HepG2 (cell line): ENCODE data around the gene PRKCZ. TPM values are rescaled to one million over a fixed set of nuclear protein-coding genes. Genes with fewer than 3 reads are reported as not detected.

Experiments used
- ATAC-seq: fragments of 200-7000 bp; cut with Tn5 transposase; 3 replicates; pipeline ENCODE4 v1.9.1; 2020; ENCODE audit warnings: mild to moderate bottlenecking, moderate library complexity
- BruUV-seq: library from RNA; stranded (reverse); fragments of 400-500 nt; replicated peaks from 2 replicates; lab custom pipeline; 2021; lab: Mats Ljungman, UMichigan
- CTCF ChIA-PET: fragments of 300-600 bp; formaldehyde crosslinking; extraction: SDS; loops from one replicate; lab custom pipeline; 2021; ENCODE audit warnings: low total read pairs, inconsistent platforms, low intra/inter-chr PET ratio; lab: Yijun Ruan, JAX
- POLR2A ChIA-PET: fragments of 350-600 bp; sonication (Branson Sonifier 250); formaldehyde crosslinking; loops from one replicate; lab custom pipeline; 2020; ENCODE audit warnings: antibody characterized with exemption, inconsistent platforms; lab: Yijun Ruan, JAX
- DNase-seq: peaks from one replicate; pipeline ENCODE4 v3.0.0-alpha.2; 2015; ENCODE audit warnings: low spot score
- FAIRE-seq: peaks from 3 replicates; lab custom pipeline; 2011; peaks lifted over from hg19 to GRCh38; lab: Jason Lieb, UNC
- H2AFZ ChIP-seq: one replicate; pipeline ENCODE4 v1.6.1; 2011; ENCODE audit warnings: low read length, inconsistent platforms
- H3K27ac ChIP-seq: fragments of 300-600 bp; 3 replicates; pipeline ENCODE4 v1.8.0; 2011; ENCODE audit warnings: mixed run types, mild to moderate bottlenecking, mixed read lengths, low read length, inconsistent platforms; ENCODE audit not compliant: insufficient read depth; ENCODE audit errors: extremely low read length
- H3K27me3 ChIP-seq, 2 experiments: fragments of 200-600 bp in 1 of 2; 2 replicates in 1 of 2; 3 replicates in 1 of 2; pipeline versions ENCODE4 v1.6.0 to v1.8.0; 2011; ENCODE audit warnings: low read length in 2 of 2, mild to moderate bottlenecking in 2 of 2, moderate library complexity in 2 of 2, inconsistent platforms in 1 of 2; ENCODE audit not compliant: insufficient read depth in 2 of 2, control insufficient read depth in 1 of 2
- H3K36me3 ChIP-seq, 2 experiments: fragments of 200-600 bp in 1 of 2; replicated peaks in 1 of 2; 2 replicates in 1 of 2; 3 replicates in 1 of 2; pipeline versions ENCODE4 v1.5.1 to v1.8.0; 2011; ENCODE audit warnings: low read length in 2 of 2, inconsistent platforms in 1 of 2; ENCODE audit not compliant: insufficient read depth in 2 of 2, control insufficient read depth in 1 of 2
- H3K4me1 ChIP-seq: 2 replicates; pipeline ENCODE4 v1.5.1; 2012; ENCODE audit warnings: low read length, inconsistent platforms; ENCODE audit not compliant: insufficient read depth
- H3K4me2 ChIP-seq: 2 replicates; pipeline ENCODE4 v1.6.0; 2011; ENCODE audit warnings: low read depth, low read length, inconsistent platforms
- H3K4me3 ChIP-seq, 3 experiments: fragments of 200-600 bp in 1 of 3; sonication (generic), shearing (Covaris generic) in 1 of 3; replicated peaks in 1 of 3; 2 replicates each; pipeline ENCODE4 v1.5.1; 2011 to 2016; ENCODE audit warnings: low read length in 3 of 3, inconsistent platforms in 2 of 3, low read depth in 2 of 3, mild to moderate bottlenecking in 2 of 3, control low read depth in 1 of 3, mixed read lengths in 1 of 3; ENCODE audit not compliant: insufficient read depth in 1 of 3
- H3K79me2 ChIP-seq: one replicate; pipeline ENCODE4 v1.6.1; 2011; ENCODE audit warnings: low read length, inconsistent platforms; ENCODE audit not compliant: insufficient read depth
- H3K9ac ChIP-seq: 2 replicates; pipeline ENCODE4 v1.6.0; 2011; ENCODE audit warnings: mild to moderate bottlenecking, low read depth, low read length, inconsistent platforms; ENCODE audit not compliant: insufficient read depth
- H3K9me3 ChIP-seq: 2 replicates; pipeline ENCODE4 v1.5.1; 2012; ENCODE audit warnings: mild to moderate bottlenecking, low read length
- H4K20me1 ChIP-seq: 2 replicates; pipeline ENCODE4 v1.6.0; 2011; ENCODE audit warnings: inconsistent platforms, mild to moderate bottlenecking, low read length, moderate library complexity; ENCODE audit not compliant: insufficient read depth
- DR1 ChIP-seq: sonication (generic); formaldehyde crosslinking; IDR thresholded peaks from 2 replicates; pipeline ENCODE4 v1.8.0; 2021; ENCODE audit warnings: mild to moderate bottlenecking, missing genetic modification reagents, inconsistent platforms
- GATAD1 ChIP-seq: IDR thresholded peaks from 2 replicates; pipeline ENCODE4 v1.6.1; 2016; ENCODE audit warnings: missing genetic modification reagents, missing compliant biosample characterization
- HCFC1 ChIP-seq: fragments of 150-350 bp; IDR thresholded peaks from 2 replicates; pipeline ENCODE4 v1.6.1; 2014; ENCODE audit warnings: low read depth, low read length
- KDM5A ChIP-seq: fragments of 200-600 bp; sonication (generic); IDR thresholded peaks from 2 replicates; pipeline ENCODE4 v1.7.0; 2018; ENCODE audit warnings: antibody characterized with exemption, mild to moderate bottlenecking, low read length, borderline replicate concordance
- KLF11 ChIP-seq: IDR thresholded peaks from 2 replicates; pipeline ENCODE4 v1.6.1; 2016; ENCODE audit warnings: missing compliant biosample characterization
- LCORL ChIP-seq, 2 experiments: fragments of 450-650 bp in 1 of 2; sonication (generic) in 1 of 2; formaldehyde crosslinking in 1 of 2; IDR thresholded peaks; 2 replicates each; pipeline versions ENCODE4 v1.5.0 to v1.6.1; 2017 to 2020; ENCODE audit warnings: antibody characterized with exemption in 1 of 2, missing genetic modification reagents in 1 of 2
- MTF2 ChIP-seq: sonication (generic); formaldehyde crosslinking; IDR thresholded peaks from 2 replicates; pipeline ENCODE4 v1.5.0; 2020; ENCODE audit warnings: missing genetic modification reagents, borderline replicate concordance
- PLRG1 ChIP-seq: fragments of 450-650 bp; conservative IDR thresholded peaks from 2 replicates; pipeline ENCODE4 v1.6.1; 2016
- RAD51 ChIP-seq: fragments of 450-650 bp; IDR thresholded peaks from 2 replicates; pipeline ENCODE4 v1.6.1; 2016; ENCODE audit warnings: borderline replicate concordance
- THYN1 ChIP-seq: sonication (generic); formaldehyde crosslinking; IDR thresholded peaks from 2 replicates; pipeline ENCODE4 v1.8.1; 2023; ENCODE audit warnings: low read depth, mild to moderate bottlenecking, moderate library complexity, missing genetic modification reagents, borderline replicate concordance
- XRCC5 ChIP-seq: fragments of 200-400 bp; formaldehyde crosslinking; optimal IDR thresholded peaks from 2 replicates; pipeline ENCODE3; 2017; ENCODE audit warnings: mild to moderate bottlenecking, low read length
- ZNF256 ChIP-seq: sonication (generic); formaldehyde crosslinking; conservative IDR thresholded peaks from 2 replicates; pipeline ENCODE4 v1.4.0; 2020; ENCODE audit warnings: missing genetic modification reagents
- ZNF30 ChIP-seq: sonication (generic); formaldehyde crosslinking; IDR thresholded peaks from 2 replicates; pipeline ENCODE4 v1.5.0; 2020; ENCODE audit warnings: mild to moderate bottlenecking, missing genetic modification reagents
- ZNF629 ChIP-seq: sonication (generic); formaldehyde crosslinking; conservative IDR thresholded peaks from 2 replicates; pipeline ENCODE4 v1.5.0; 2020; ENCODE audit warnings: missing genetic modification reagents
- ZNF724P ChIP-seq: sonication (generic); formaldehyde crosslinking; IDR thresholded peaks from 2 replicates; pipeline ENCODE4 v1.8.0; 2022; ENCODE audit warnings: missing genetic modification reagents, borderline replicate concordance
- ZNF773 ChIP-seq: sonication (generic); formaldehyde crosslinking; IDR thresholded peaks from 2 replicates; pipeline ENCODE4 v1.4.0; 2020; ENCODE audit warnings: missing genetic modification reagents, borderline replicate concordance
- ZNF777 ChIP-seq: sonication (generic); formaldehyde crosslinking; IDR thresholded peaks from 2 replicates; pipeline ENCODE4 v1.4.0; 2020; ENCODE audit warnings: missing genetic modification reagents
- WGBS: methylation state at CpG from one replicate; pipeline ENCODE4 v1.1.6; 2017; ENCODE audit warnings: low lambda C conversion rate; 5-methylcytosine and 5-hydroxymethylcytosine counted together
- in situ Hi-C: cut with HindIII; loops from 2 replicates; pipeline ENCODE4 v1.10.0; 2017; ENCODE audit warnings: low pct_unique_long_range_greater_than_20kb; ENCODE audit not compliant: extremely low pct_ligation_motif_present
- intact Hi-C: fragments of 100-400 bp; cut with micrococcal nuclease; formaldehyde crosslinking; loops from one replicate; pipeline ENCODE4 v1.10.0; 2022; ENCODE audit not compliant: unreplicated experiment
- polyA plus RNA-seq, 8 experiments: library from polyadenylated mRNA; depleted of rRNA in 3 of 8; stranded (reverse) in 7 of 8; unstranded in 1 of 8; fragments of >200 nt; fragmentation: Illumina TruSeq in 4 of 8; extraction: Trizol in 4 of 8; gene quantifications; 2 replicates each; pipeline versions ENCODE4 v1.2.1 to v1.2.3, GENCODE V29; 2011 to 2016; ENCODE audit warnings: low read depth in 4 of 8, missing spikeins in 1 of 8, mixed read lengths in 1 of 8; ENCODE audit not compliant: insufficient read depth in 1 of 8
- total RNA-seq, 5 experiments: library from RNA; depleted of rRNA; stranded (reverse); fragments of >200 nt; fragmentation: Illumina TruSeq; extraction: Trizol; gene quantifications; 2 replicates each; pipeline ENCODE4 v1.2.3, GENCODE V29; 2016; ENCODE audit warnings: low read depth in 1 of 5
- TF ChIP-seq, protein P1 (sequence below): IDR thresholded peaks from 2 replicates; pipeline ENCODE4 v1.6.1; 2012; ENCODE audit warnings: low read depth, low read length, improper control_type of control experiment
- TF ChIP-seq, protein P2 (sequence below): sonication (generic); formaldehyde crosslinking; conservative IDR thresholded peaks from 2 replicates; pipeline ENCODE4 v1.4.0; 2020; ENCODE audit warnings: mild to moderate bottlenecking, missing genetic modification reagents, moderate library complexity

PRKCZ gene
- total and polyA plus RNA-seq, 2 of the 13 experiments (the other 11 are each of a cell fraction or from before 2014, with no cell fraction given), result 34.7 to 85.2 TPM

DNA sequence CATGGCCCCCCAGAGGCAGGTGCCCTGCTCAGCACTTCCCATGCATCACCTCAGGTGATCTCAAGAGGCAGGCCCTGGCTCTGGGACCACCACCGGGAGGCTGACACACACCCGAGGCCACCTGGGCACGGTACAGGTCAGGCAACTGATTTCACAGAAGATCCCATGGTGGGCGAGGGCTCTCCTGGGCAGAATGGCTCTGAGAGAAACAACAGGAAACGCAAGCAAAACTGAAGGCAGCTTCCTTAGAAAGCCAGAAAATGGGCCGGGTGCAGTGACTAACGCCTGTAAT lies 166.5 kb downstream of the PRKCZ start:
- peaks cover 79% of the 10 kb centered on the region for H3K4me1 ChIP-seq
- no peak overlapping the region for H2AFZ ChIP-seq
- FAIRE-seq (no peak), DNase-seq (no peak), ATAC-seq (no peak)
- in situ Hi-C loops, result no loop called here
- H3K36me3 ChIP-seq, result no peaks in the 10 kb centered on the region
- H3K27me3 ChIP-seq, result peaks cover 2 to 15% of the 10 kb centered on the region in 2 experiments; a peak in 3 of 5 replicates
- intact Hi-C loops, result no loop called here
- no peaks in the 10 kb centered on the region for H4K20me1 ChIP-seq
- no peaks in the 10 kb centered on the region for H3K79me2 ChIP-seq
- ChIA-PET POLR2A (interaction anchor here (1.9 kb wide), 1 partner anchor 10 kb away, joined by 6 read pairs; no protein-coding TSS in a partner anchor), CTCF (no interaction called here)
- no peak overlapping the region for H3K9ac ChIP-seq
- H3K9me3 ChIP-seq, result no peaks in the 10 kb centered on the region
- BruUV-seq, result no TSS peak
- 26% methylated on average over 6 of the region's 7 CpGs for WGBS
- TF ChIP-seq KDM5A, result no peak
- TF ChIP-seq ZNF629 (CRISPR knock-in tag), result no peak
- no peak for TF ChIP-seq GATAD1
- TF ChIP-seq KLF11 (CRISPR knock-in tag), result no peak
- no peak for TF ChIP-seq XRCC5
- TF ChIP-seq ZNF30 (CRISPR knock-in tag), result no peak
- TF ChIP-seq, protein P1, sequence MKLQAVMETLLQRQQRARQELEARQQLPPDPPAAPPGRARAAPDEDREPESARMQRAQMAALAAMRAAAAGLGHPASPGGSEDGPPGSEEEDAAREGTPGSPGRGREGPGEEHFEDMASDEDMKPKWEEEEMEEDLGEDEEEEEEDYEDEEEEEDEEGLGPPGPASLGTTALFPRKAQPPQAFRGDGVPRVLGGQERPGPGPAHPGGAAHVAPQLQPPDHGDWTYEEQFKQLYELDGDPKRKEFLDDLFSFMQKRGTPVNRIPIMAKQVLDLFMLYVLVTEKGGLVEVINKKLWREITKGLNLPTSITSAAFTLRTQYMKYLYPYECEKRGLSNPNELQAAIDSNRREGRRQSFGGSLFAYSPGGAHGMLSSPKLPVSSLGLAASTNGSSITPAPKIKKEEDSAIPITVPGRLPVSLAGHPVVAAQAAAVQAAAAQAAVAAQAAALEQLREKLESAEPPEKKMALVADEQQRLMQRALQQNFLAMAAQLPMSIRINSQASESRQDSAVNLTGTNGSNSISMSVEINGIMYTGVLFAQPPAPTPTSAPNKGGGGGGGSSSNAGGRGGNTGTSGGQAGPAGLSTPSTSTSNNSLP, result no peak
- TF ChIP-seq, protein P2, sequence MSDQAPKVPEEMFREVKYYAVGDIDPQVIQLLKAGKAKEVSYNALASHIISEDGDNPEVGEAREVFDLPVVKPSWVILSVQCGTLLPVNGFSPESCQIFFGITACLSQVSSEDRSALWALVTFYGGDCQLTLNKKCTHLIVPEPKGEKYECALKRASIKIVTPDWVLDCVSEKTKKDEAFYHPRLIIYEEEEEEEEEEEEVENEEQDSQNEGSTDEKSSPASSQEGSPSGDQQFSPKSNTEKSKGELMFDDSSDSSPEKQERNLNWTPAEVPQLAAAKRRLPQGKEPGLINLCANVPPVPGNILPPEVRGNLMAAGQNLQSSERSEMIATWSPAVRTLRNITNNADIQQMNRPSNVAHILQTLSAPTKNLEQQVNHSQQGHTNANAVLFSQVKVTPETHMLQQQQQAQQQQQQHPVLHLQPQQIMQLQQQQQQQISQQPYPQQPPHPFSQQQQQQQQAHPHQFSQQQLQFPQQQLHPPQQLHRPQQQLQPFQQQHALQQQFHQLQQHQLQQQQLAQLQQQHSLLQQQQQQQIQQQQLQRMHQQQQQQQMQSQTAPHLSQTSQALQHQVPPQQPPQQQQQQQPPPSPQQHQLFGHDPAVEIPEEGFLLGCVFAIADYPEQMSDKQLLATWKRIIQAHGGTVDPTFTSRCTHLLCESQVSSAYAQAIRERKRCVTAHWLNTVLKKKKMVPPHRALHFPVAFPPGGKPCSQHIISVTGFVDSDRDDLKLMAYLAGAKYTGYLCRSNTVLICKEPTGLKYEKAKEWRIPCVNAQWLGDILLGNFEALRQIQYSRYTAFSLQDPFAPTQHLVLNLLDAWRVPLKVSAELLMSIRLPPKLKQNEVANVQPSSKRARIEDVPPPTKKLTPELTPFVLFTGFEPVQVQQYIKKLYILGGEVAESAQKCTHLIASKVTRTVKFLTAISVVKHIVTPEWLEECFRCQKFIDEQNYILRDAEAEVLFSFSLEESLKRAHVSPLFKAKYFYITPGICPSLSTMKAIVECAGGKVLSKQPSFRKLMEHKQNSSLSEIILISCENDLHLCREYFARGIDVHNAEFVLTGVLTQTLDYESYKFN (CRISPR knock-in tag), result no peak
- no peak for TF ChIP-seq RAD51
- no peak for TF ChIP-seq ZNF724P (CRISPR knock-in tag)
- no peak for TF ChIP-seq PLRG1
- TF ChIP-seq ZNF777, result no peak
- TF ChIP-seq HCFC1, result no peak
- no peak for TF ChIP-seq DR1 (CRISPR knock-in tag)
- no peak for TF ChIP-seq THYN1 (CRISPR knock-in tag)
- no peak for TF ChIP-seq ZNF773 (CRISPR knock-in tag)
- TF ChIP-seq LCORL (IDR thresholded peaks at IDR 0.05), result no peak
- TF ChIP-seq LCORL (CRISPR knock-in tag; IDR thresholded peaks at IDR 0.05), result no peak
- TF ChIP-seq ZNF256 (CRISPR knock-in tag), result no peak
- TF ChIP-seq MTF2 (CRISPR knock-in tag), result no peak
- H3K4me2 ChIP-seq, result no peak overlapping the region
- no peak overlapping the region for H3K27ac ChIP-seq
- no peak overlapping the region for H3K4me3 ChIP-seq
